Activated CD4-positive, alpha-beta memory T cell treated with anti-CD3 and anti-CD28 coated beads, Interleukin-2, amount 10 ng/mL, durations not matched to agents 7 days and 5 days (primary cell): ENCODE data around the gene GVQW3. TPM values are rescaled to one million over a fixed set of nuclear protein-coding genes. Genes with fewer than 3 reads are reported as not detected.
A peak's percentile ranks its signal among the peaks of the same experiment; 100 is the strongest.

Experiments
- CTCF ChIA-PET: fragments of 350-600 bp; sonication (Branson Sonifier 250); formaldehyde crosslinking; loops from one replicate; lab custom pipeline; 2021; ENCODE audit warnings: antibody characterized with exemption, inconsistent platforms; lab: Charles Lee
- POLR2A ChIA-PET: fragments of 350-600 bp; sonication (Branson Sonifier 250); formaldehyde crosslinking; loops from one replicate; lab custom pipeline; 2021; ENCODE audit warnings: antibody characterized with exemption; lab: Charles Lee
- DNase-seq: peaks from one replicate; pipeline ENCODE4 v3.0.0-alpha.2; 2020
- H3K27ac Mint-ChIP-seq: one replicate; pipeline ENCODE4 v1.8.0; 2021; ENCODE audit warnings: mild to moderate bottlenecking, mixed read lengths
- H3K27me3 Mint-ChIP-seq: one replicate; pipeline ENCODE4 v1.8.0; 2021; ENCODE audit warnings: mixed read lengths
- H3K36me3 Mint-ChIP-seq: one replicate; pipeline ENCODE4 v1.8.0; 2021; ENCODE audit warnings: low read depth, mixed read lengths
- H3K4me1 Mint-ChIP-seq: one replicate; pipeline ENCODE4 v1.8.0; 2021; ENCODE audit warnings: mixed read lengths
- H3K4me3 Mint-ChIP-seq: one replicate; pipeline ENCODE4 v1.8.0; 2021; ENCODE audit warnings: mild to moderate bottlenecking, mixed read lengths
- H3K9me3 Mint-ChIP-seq: one replicate; pipeline ENCODE4 v1.8.0; 2021; ENCODE audit warnings: mixed read lengths
- total RNA-seq, 2 experiments: library from RNA; stranded (reverse); gene quantifications; one replicate each; pipeline ENCODE4 v1.2.3, GENCODE V29; 2021

The GVQW3 gene
- total RNA-seq = 1 to 10 TPM; 2.8 to 3.7 TPM

- H3K36me3 Mint-ChIP-seq = peaks cover 11% of the 10 kb centered on the region
- H3K4me1 Mint-ChIP-seq = peaks cover 50% of the 10 kb centered on the region
- peak; percentile 98 for DNase-seq
- H3K4me3 Mint-ChIP-seq = peak within 1 kb of the TSS; percentile 91
- POLR2A ChIA-PET = interaction anchor here (1.0 to 3.0 kb wide), 5 partner anchors 58 to 207 kb away, joined by 3 to 16 read pairs (median 4); partner anchors contain the start of gene EMSY
- H3K27ac Mint-ChIP-seq = peak within 1 kb of the TSS; percentile 85
- H3K27me3 Mint-ChIP-seq = no peaks in the 10 kb centered on the region
- H3K9me3 Mint-ChIP-seq = no peaks in the 10 kb centered on the region
- CTCF ChIA-PET = interaction anchor here (0.9 to 1.5 kb wide), 2 partner anchors 173 to 341 kb away, joined by 3 to 8 read pairs; no protein-coding TSS in a partner anchor
Observed at GRCh38 chr11:76380977-76381719, at the start of gene GVQW3, which contains the start of gene THAP12. Gene GVQW3 (plus strand): TSS chr11:76381323. CDS start chr11:76381829, 506 bp downstream. Gene THAP12 (minus strand): TSS chr11:76381132. CDS start chr11:76380836, 296 bp downstream.

GRCh38 chr11:76334826-76335389 lies 46.2 kb upstream of the GVQW3 start:
- Mint-ChIP-seq H3K36me3 (peaks cover 10% of the 10 kb centered on the region), H3K4me1 (peaks cover 23% of the 10 kb centered on the region), H3K9me3 (peaks cover 23% of the 10 kb centered on the region), H3K27ac (no peak overlapping the region), H3K4me3 (no peak overlapping the region), H3K27me3 (no peaks in the 10 kb centered on the region)
- ChIA-PET CTCF (no interaction called here), POLR2A (no interaction called here)
- DNase-seq = no peak

DNA sequence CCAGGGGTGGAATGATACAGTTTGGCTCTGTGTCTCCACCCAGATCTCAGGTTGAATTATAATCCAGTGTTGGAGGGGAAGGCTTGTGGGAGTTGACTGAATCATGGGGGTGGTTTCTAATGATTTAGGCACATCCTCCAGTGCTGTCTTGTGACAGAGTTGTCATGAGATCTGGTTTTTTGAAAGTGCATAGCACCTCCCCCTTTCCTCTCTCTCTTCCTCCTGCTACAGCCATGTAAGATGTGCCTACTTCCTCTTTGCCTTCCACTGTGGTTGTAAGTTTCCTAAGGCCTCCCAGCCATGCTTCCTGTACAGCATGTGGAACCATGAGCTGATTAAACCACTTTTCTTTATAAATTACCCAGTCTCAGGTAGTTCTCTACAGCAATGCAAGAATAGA lies 45.3 kb upstream of the GVQW3 start:
- peaks cover 10% of the 10 kb centered on the region for H3K36me3 Mint-ChIP-seq
- H3K27me3 Mint-ChIP-seq = no peaks in the 10 kb centered on the region
- no peak overlapping the region for H3K4me3 Mint-ChIP-seq
- DNase-seq = no peak
- POLR2A ChIA-PET = no interaction called here
- H3K27ac Mint-ChIP-seq = no peak overlapping the region
- peaks cover 23% of the 10 kb centered on the region for H3K9me3 Mint-ChIP-seq
- CTCF ChIA-PET = no interaction called here
- peaks cover 28% of the 10 kb centered on the region for H3K4me1 Mint-ChIP-seq

DNA sequence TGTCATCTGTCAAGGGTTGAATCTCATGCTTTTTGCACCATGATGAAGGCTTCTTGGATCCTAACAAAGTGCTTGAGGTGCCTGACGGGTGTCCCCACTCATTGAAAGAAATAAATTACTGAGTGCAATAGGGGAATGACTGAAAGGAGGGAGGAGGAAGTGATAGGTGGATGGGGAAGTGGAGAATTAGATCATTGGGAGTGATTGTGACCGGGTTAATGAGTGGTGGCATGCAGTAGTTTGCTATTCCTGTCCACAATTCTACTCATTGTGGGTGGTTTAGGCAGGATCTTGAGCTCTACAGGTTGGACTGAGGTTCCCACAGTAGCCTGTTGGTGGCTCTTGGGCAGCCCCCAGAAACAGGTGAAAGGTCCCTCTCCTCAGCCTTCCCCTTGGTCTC lies 44.5 kb upstream of the GVQW3 start:
- DNase-seq = no peak
- POLR2A ChIA-PET = no interaction called here
- peaks cover 28% of the 10 kb centered on the region for H3K4me1 Mint-ChIP-seq
- no peak overlapping the region for H3K4me3 Mint-ChIP-seq
- H3K9me3 Mint-ChIP-seq = peaks cover 23% of the 10 kb centered on the region
- H3K27ac Mint-ChIP-seq = no peak overlapping the region
- H3K27me3 Mint-ChIP-seq = no peaks in the 10 kb centered on the region
- peaks cover 10% of the 10 kb centered on the region for H3K36me3 Mint-ChIP-seq
- CTCF ChIA-PET = no interaction called here

DNA sequence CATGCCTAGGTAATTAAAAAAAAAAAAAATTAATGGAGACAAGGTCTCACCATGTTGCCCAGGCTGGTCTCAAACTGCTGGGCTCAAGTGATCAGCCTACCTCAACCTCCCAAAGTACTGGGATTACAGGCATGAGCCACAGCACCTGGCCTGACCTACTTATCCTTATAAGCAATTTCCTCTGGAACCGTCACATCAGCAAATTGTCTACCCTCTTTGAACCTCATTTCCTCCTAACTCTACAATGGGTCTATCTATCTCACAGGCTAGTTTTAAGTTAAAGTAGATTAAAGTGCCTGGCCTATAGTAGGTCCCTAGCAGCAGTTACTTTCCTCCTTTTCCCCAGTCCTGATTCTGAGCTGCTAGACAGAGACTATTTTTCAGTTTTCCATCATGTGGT lies 43.7 kb upstream of the GVQW3 start:
- peak overlapping the region; percentile 29 for H3K27ac Mint-ChIP-seq
- no peak overlapping the region for H3K4me3 Mint-ChIP-seq
- H3K9me3 Mint-ChIP-seq = peaks cover 23% of the 10 kb centered on the region
- DNase-seq = no peak
- CTCF ChIA-PET = no interaction called here
- no peaks in the 10 kb centered on the region for H3K27me3 Mint-ChIP-seq
- POLR2A ChIA-PET = no interaction called here
- H3K4me1 Mint-ChIP-seq = peaks cover 28% of the 10 kb centered on the region
- peaks cover 10% of the 10 kb centered on the region for H3K36me3 Mint-ChIP-seq

GRCh38 chr11:76337923-76338322 lies 43.2 kb upstream of the GVQW3 start:
- no peaks in the 10 kb centered on the region for H3K27me3 Mint-ChIP-seq
- ChIA-PET CTCF (no interaction called here), POLR2A (no interaction called here)
- peaks cover 10% of the 10 kb centered on the region for H3K36me3 Mint-ChIP-seq
- peak overlapping the region; percentile 29 for H3K27ac Mint-ChIP-seq
- H3K4me1 Mint-ChIP-seq = peaks cover 28% of the 10 kb centered on the region
- peaks cover 23% of the 10 kb centered on the region for H3K9me3 Mint-ChIP-seq
- DNase-seq = no peak
- no peak overlapping the region for H3K4me3 Mint-ChIP-seq

GRCh38 chr11:76339221-76339620 lies 41.9 kb upstream of the GVQW3 start:
- H3K27me3 Mint-ChIP-seq = no peaks in the 10 kb centered on the region
- H3K4me3 Mint-ChIP-seq = no peak overlapping the region
- peaks cover 16% of the 10 kb centered on the region for H3K9me3 Mint-ChIP-seq
- POLR2A ChIA-PET = interaction anchor here (0.8 kb wide), 1 partner anchor 14 kb away, joined by 3 read pairs; no protein-coding TSS in a partner anchor
- peaks cover 8% of the 10 kb centered on the region for H3K36me3 Mint-ChIP-seq
- peaks cover 28% of the 10 kb centered on the region for H3K4me1 Mint-ChIP-seq
- peak overlapping the region; percentile 56 for H3K27ac Mint-ChIP-seq
- CTCF ChIA-PET = interaction anchor here (0.7 to 1.3 kb wide), 2 partner anchors 27 to 341 kb away, joined by 3 read pairs; no protein-coding TSS in a partner anchor
- no peak for DNase-seq

- CTCF ChIA-PET = interaction anchor here (1.3 kb wide), 1 partner anchor 139 kb away, joined by 3 read pairs; no protein-coding TSS in a partner anchor
- POLR2A ChIA-PET = no interaction called here
- H3K27me3 Mint-ChIP-seq = no peaks in the 10 kb centered on the region
- H3K36me3 Mint-ChIP-seq = peaks cover 31% of the 10 kb centered on the region
- H3K4me3 Mint-ChIP-seq = no peak overlapping the region
- no peak overlapping the region for H3K27ac Mint-ChIP-seq
- H3K4me1 Mint-ChIP-seq = no peaks in the 10 kb centered on the region
- no peaks in the 10 kb centered on the region for H3K9me3 Mint-ChIP-seq
- DNase-seq = no peak
Observed at GRCh38 chr11:76347466-76347865, 33.7 kb upstream of the GVQW3 start.

DNA sequence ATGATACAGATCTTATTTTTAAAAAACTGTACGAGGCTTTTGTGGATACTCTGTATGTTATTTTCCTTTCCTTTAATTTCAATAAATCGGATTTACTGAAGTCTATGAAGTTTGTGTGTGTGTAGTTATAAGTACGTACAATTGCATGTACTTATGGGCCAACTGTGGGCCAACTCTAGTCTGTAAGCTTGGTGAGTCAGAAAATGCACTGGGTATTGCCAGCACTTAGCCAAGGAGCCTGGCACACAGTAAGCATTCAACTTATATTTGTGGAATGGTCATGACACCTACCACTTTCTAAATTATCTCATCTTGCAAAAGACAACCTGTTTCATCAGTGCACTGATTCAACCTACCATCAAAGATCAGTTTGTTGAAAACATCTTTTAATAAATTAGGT lies 32.8 kb upstream of the GVQW3 start:
- no peak overlapping the region for H3K27ac Mint-ChIP-seq
- H3K36me3 Mint-ChIP-seq = peaks cover 40% of the 10 kb centered on the region
- H3K27me3 Mint-ChIP-seq = no peaks in the 10 kb centered on the region
- ChIA-PET CTCF (interaction anchor here (1.3 kb wide), 1 partner anchor 140 kb away, joined by 3 read pairs; no protein-coding TSS in a partner anchor), POLR2A (no interaction called here)
- DNase-seq = no peak
- no peaks in the 10 kb centered on the region for H3K9me3 Mint-ChIP-seq
- no peaks in the 10 kb centered on the region for H3K4me1 Mint-ChIP-seq
- no peak overlapping the region for H3K4me3 Mint-ChIP-seq

- H3K27me3 Mint-ChIP-seq = no peaks in the 10 kb centered on the region
- H3K9me3 Mint-ChIP-seq = peaks cover 10% of the 10 kb centered on the region
- ChIA-PET POLR2A (no interaction called here), CTCF (no interaction called here)
- no peak overlapping the region for H3K4me3 Mint-ChIP-seq
- H3K4me1 Mint-ChIP-seq = no peaks in the 10 kb centered on the region
- no peak for DNase-seq
- H3K27ac Mint-ChIP-seq = no peak overlapping the region
- H3K36me3 Mint-ChIP-seq = peaks cover 73% of the 10 kb centered on the region
Observed at GRCh38 chr11:76355172-76355571, 26.0 kb upstream of the GVQW3 start.

DNA sequence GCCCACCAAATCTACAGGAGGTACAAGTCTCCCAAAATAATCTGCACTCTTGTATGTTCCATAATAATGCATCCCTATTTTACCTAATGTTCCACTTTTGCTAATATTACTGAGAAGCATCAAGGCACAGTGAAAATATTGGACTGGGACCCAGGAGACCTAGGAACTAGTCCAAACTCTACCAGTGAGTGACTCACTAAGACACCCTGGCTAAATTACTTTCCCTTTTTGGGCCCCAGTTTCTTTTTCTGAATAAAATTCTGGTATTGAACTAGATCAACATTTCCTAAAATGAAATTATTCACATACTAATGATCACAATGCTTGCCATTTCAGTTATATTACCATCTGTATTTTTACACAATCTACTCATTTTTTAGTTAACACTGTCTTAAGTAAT lies 19.7 kb upstream of the GVQW3 start:
- POLR2A ChIA-PET = no interaction called here
- H3K36me3 Mint-ChIP-seq = peaks cover 51% of the 10 kb centered on the region
- no peak overlapping the region for H3K4me3 Mint-ChIP-seq
- H3K27me3 Mint-ChIP-seq = no peaks in the 10 kb centered on the region
- DNase-seq = no peak
- H3K4me1 Mint-ChIP-seq = peaks cover 18% of the 10 kb centered on the region
- H3K27ac Mint-ChIP-seq = no peak overlapping the region
- CTCF ChIA-PET = interaction anchor here (1.1 to 1.4 kb wide), 2 partner anchors 209 to 373 kb away, joined by 3 read pairs; no protein-coding TSS in a partner anchor
- no peaks in the 10 kb centered on the region for H3K9me3 Mint-ChIP-seq

- ChIA-PET CTCF (interaction anchor here (1.1 to 1.4 kb wide), 2 partner anchors 209 to 372 kb away, joined by 3 read pairs; no protein-coding TSS in a partner anchor), POLR2A (no interaction called here)
- no peak for DNase-seq
- H3K36me3 Mint-ChIP-seq = peaks cover 50% of the 10 kb centered on the region
- no peaks in the 10 kb centered on the region for H3K27me3 Mint-ChIP-seq
- H3K4me1 Mint-ChIP-seq = peaks cover 18% of the 10 kb centered on the region
- H3K4me3 Mint-ChIP-seq = no peak overlapping the region
- H3K9me3 Mint-ChIP-seq = no peaks in the 10 kb centered on the region
- H3K27ac Mint-ChIP-seq = no peak overlapping the region
Observed at GRCh38 chr11:76361776-76362175, 19.3 kb upstream of the GVQW3 start.

DNA sequence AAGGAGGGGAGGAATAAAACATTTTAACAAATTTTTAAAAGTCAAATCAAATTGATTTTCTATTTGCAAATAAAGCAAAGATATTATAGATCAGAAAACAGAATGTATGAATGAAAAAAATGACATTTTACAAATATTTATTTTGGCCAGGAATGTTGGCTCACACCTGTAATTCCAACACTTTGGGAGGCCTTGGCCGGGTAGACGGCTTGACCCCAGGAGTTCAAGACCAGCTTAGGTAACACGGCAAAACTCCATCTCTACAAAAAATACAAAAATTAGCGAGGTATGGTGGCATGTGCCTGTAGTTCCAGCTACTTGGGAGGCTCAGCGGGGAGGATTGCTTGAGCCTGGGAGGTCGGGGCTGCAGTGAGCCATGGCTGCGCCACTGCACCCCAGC lies 18.4 kb upstream of the GVQW3 start:
- no peak for DNase-seq
- Mint-ChIP-seq H3K9me3 (no peaks in the 10 kb centered on the region), H3K4me3 (no peak overlapping the region), H3K27me3 (no peaks in the 10 kb centered on the region), H3K4me1 (peaks cover 18% of the 10 kb centered on the region), H3K36me3 (peaks cover 45% of the 10 kb centered on the region), H3K27ac (no peak overlapping the region)
- ChIA-PET POLR2A (no interaction called here), CTCF (interaction anchor here (1.4 kb wide), 1 partner anchor 210 kb away, joined by 3 read pairs; no protein-coding TSS in a partner anchor)
